HG03095 (cell line): ENCODE measurements around the gene ZBTB7A.

Experiments
- ATAC-seq: cut with Tn5 transposase; IDR thresholded peaks from one replicate; pipeline ENCODE4 v1.9.1; 2021; ENCODE audit warnings: moderate library complexity; ENCODE audit not compliant: unreplicated experiment

Gene ZBTB7A

DNA sequence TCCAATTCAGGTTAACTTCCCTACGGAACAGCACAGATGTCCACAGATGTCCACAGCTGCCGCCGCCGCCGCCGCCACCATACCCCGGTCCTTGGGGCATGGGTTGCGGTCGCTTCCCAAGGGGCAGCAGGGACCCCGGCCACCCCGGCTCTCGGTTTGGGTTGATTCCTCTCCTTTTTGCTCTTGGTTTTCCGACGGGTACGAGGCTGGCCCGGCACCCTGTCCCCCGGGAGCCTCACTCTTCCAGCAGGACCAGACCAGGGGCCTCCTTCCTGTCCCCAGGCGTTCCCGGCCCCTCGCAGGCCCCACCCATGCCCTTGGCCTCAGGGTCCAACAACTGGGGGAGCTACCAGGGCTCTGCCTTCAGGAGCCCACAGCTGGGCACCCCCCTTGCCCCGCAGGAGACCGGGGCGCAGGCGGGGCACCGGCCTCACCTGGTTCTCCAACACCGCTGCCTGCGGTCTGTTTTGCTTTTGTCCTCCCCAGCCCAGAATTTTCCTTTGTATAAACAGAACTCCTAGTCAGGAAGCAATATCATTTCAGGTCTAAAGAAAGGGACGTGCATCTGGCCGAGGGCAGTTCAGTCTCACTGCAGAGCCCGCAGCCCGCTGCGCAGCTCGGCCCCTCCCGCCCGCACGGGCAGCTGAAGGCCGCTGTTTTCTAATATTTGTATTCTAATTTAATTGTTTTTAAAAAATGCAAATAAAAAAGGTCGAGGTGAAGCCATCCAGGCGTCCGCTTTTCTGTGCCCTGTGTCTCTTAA is 27.9 kb downstream of the ZBTB7A start:
- no peak for ATAC-seq

DNA sequence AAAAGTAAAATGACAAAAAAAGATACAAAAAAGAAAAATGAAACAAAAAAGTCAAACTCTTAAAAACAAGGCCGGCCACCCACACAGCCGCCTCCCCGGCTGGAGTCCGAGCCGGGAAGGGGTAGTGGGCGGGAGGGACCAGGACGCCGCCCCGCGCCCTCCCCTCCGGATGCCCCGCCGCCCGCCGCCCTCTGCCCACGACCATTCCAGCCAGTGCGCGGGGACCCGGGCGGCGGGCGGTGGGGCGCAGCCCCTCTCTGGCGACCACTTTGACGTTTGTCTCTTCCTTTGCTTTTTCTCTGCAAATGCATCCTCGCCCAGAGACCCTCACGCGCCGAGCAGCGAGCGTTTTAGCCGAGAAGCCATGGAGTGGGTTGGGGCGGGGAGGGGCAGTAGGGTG is 28.6 kb downstream of the ZBTB7A start:
- ATAC-seq, result no peak

DNA sequence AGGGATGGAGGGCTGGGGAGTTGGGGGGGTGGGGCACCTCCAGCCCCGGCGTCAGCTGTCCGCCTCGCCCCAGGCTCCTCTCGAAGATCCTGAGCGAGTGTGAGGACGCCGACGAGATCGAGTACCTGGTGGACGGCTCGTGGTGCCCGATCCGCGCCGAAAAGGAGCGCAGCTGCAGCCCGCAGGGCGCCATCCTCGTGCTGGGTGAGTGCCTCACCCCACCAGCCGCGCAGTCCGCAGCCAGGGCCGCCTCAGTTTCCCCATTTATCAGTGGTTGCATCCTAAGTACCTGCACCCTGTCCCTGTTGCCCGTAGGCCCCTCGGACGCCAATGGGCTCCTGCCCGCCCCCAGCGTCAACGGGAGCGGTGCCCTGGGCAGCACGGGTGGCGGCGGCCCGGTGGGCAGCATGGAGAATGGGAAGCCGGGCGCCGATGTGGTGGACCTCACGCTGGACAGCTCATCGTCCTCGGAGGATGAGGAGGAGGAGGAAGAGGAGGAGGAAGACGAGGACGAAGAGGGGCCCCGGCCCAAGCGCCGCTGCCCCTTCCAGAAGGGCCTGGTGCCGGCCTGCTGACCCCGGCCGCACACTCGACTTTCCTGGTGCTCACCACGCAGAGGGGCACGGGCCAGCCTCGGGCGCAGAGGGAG is 29.3 kb downstream of the ZBTB7A start:
- no peak for ATAC-seq

DNA sequence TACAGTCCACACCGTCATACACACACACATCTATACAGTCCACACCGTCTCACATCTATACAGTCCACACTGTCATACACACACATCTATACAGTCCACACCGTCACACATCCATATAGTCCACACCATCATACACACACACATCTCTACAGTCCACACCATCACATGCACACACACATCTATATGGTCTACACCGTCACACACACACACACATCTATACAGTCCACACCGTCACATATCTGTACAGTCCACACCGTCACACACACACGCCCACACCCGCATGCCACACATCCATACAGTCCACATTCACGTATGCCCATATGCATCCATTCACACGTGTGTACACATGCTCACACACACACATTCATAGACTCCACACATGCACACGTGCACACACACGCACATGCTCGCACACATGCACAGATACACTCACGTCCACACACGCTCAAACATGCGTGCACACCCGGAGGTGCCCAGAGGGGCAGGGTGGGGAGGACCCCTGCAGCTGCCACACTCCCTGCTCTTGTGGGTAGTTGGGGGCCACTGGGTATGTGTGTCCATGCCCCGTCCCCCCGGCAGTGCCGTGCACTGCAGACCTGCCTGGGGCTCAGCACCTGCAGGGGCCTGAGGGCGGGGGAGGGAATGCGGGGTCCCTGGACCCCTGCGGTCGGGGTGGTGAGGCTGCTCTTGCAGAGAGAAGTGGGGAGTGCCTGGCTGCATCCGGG is 30.0 kb downstream of the ZBTB7A start:
- ATAC-seq, result no peak

DNA sequence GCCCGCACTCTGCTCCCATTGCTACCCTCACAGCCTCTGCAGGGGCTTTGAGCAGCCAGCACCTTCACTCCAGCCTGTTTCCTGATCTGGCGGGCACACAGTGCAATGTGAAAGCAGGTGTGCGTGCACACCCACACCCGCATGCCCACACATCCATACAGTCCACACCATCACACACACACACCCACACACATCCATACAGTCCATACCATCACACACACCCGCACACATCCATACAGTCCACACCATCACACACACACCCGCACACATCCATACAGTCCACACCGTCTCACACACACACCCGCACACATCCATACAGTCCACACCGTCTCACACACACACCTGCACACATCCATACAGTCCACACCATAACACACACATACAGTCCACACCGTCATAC is 31.1 kb downstream of the ZBTB7A start:
- no peak for ATAC-seq

DNA sequence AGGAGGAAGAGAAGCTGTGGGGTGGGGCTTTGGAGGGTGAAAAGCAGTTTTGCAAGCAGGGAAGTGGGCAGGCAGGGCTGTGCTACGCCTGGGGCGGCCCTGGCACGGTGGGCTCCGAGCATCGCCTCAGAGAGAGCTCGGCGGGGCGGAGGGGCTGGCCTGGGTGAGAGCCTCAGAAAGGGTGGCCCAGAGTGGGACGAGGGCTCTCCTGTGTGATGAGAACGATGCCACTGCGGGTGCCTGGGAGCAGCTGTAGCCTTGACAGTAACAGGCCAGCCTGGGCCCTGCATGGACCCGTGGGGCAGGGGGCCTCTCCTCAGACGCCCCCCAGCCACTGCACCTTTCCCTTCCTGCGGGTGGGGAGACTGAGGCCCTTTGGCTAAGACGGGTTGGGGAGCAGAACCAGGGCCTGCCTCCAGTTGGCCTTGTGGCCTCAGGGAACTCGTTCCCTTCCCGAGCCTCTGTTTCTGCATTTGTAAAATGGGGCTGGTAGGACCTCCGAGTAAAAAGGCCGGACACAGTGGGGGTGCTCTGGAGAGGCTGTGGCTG is 31.6 kb downstream of the ZBTB7A start:
- no peak for ATAC-seq

DNA sequence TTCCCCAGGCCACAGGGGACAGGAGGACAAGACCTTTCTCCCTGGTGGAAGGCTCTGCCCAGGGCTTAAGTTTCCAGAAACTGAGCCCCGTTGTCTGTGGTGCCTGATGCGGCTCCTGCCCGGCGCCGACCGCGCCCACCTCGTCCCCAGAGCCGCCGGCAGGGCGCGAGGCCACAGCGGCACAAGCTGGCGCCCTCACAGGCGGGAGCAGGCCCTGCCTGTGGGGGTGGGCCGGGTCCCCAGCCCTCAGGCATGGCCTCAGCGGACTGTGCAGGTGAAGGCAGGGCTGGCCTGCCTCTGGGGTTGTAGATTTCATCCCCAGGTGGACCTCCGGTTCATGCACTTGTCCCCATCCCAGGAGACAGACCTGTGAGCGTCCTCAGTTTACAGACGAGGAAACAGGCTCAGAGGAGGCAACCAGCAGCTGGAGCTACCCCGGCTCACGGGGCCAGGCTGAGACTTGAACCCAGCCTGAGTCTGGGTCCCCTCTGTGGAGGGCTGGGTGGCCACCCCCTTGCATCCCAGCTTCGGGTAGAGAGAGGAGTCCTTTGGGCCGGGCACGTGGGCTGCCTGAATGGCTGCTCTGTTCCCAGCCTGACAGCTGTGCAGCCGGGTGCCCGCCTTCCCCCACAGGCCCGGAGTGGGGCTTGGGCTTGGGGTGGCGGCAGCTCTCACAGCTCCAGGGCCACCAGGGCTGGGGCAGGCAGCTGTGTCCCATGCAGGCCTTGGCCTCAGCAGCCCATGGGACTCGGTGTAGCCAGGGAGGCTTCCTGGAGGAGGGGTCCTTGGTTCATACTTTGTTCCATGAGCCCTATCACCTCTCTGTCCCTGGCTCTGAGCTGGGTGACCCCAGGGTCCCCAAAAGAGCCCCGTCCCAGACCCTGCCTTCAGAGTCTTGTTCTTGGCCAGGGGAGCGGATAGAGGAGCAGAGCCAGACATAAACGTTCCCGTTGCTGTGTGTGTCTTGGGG is 32.4 kb downstream of the ZBTB7A start:
- ATAC-seq, result no peak

DNA sequence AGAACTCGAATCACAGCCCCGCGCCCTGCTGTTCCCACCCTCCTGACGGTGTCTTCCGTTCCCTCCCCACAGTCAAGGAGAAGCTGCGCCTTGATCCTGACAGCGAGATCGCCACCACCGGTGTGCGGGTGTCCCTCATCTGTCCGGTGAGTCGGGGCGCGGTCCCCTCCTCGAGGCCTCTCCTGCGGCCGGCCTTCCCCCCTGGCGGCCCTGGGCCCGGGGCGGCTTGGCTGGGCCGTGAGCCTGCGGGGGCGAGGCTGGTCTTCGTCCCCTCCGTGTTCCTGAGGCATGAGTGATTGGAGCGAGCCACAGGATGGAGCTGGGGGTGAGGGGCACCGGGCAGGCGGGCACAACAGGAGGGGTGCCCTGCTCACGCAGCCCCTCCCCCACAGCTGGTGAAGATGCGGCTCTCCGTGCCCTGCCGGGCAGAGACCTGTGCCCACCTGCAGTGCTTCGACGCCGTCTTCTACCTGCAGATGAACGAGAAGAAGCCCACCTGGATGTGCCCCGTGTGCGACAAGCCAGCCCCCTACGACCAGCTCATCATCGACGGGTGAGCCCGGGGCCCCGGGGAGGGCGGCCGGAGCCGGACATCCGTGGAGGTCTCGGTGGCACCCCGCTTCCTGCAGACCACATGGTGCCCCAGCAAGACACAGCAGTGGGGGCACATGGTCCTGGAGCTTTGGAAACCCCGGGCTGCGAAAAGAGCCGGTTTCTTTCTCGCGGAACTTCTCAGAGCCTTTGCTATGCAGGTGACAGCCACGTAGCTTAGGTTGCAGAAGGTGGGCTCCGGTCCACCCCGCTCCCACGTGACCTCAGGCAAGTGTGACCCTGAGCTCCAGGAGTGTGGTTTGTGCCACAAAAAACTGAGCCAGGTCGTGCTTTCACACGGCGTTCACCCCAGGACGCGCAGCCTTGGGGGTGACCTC is 33.4 kb downstream of the ZBTB7A start:
- no peak for ATAC-seq

DNA sequence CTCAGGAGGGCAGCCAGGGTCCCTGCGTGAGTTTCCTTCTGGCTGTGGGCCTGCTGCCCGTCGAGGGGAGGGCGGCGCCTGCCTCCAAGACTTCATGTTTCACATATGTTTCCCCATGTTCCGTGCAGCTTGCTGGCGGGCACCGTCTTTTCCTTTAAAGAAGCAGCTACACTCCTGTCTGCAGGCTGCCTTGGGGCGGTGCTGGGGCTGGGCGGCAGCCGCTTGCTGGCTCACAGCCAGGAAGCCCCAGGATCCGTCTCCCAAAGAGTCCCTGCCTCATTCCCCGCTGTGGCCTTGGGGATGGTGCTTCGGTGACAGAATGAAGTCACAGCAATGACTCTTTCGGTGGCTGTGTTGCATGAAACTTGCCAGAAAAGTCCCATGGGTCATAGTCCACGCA is 34.3 kb downstream of the ZBTB7A start:
- no peak for ATAC-seq

DNA sequence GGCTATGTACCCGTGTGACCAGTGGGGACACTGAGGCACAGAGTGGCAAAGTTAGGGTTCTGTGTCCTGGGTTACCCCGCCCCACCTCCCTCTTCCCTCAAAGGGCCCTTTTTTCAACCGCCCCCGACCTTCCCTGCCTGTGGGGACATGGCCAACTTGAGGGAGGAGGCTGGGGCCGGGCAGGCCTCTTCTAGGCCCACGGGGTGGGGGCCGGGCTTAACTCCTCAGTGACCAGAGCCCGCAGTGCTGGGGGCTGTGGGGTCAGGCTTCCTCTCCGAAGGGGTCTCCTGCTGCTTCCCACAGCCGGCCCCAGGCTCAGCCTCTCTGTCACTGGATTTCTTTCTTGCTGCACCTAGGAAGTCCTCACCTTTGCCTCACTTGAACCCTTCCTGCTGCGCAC is 35.3 kb downstream of the ZBTB7A start:
- ATAC-seq, result no peak

DNA sequence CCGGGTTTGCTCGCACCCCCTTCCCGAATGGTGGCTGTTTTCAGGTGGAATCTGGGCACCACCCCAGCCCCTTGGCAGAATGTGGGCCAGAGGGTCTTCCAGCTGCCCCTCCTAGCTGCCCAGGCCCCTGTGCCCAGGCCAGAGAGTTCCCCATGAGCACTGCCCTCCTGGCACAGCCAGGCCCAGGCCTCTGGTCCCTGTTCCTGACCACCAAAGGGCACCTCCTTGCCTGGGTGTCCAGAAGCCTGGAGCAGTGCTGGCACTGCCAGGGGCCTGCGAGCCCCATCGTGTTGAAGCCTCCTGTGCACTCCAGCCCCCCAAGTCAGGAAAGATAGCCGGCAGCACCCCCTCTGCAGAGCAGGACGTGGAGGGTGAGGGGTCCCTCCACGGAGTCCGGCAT is 35.7 kb downstream of the ZBTB7A start:
- ATAC-seq, result no peak

DNA sequence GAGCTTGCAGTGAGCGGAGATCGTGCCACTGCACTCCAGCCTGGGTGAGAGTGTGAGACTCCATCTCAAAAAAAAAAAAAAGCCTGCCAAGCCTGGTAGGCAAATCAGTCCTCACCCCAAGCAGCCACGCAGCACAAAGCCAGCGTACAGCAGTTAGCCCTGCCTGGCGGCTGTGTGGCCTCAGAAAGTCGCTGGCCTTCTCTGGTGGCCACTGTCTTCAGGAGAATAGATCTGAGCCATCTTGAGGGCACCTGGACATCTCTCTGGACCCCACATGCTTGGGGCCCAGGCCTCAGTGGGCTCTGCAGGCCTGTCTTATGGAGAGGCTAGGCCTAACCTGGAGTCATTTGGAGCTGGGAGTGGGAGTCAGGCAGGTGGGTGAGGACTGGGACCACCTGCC is 36.1 kb downstream of the ZBTB7A start:
- ATAC-seq, result no peak

DNA sequence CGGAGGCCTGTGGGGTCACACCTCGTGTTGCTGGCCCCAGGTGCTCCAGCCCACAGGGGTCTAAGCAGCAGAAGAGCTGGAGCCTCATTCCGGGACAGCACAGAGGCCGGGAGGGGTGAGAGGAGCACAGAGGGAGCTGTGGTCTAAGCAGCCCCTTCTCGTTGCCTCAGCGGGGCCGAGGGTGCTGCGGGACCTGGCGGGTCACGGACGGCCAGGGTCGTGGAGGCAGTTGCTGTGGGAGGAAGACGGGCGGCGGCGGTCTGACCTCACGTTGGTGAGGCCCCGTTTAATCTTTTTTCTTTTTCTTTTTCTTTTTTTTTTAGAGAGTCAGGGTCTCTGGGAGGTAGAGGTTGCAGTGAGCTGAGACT is 37.5 kb downstream of the ZBTB7A start:
- no peak for ATAC-seq

DNA sequence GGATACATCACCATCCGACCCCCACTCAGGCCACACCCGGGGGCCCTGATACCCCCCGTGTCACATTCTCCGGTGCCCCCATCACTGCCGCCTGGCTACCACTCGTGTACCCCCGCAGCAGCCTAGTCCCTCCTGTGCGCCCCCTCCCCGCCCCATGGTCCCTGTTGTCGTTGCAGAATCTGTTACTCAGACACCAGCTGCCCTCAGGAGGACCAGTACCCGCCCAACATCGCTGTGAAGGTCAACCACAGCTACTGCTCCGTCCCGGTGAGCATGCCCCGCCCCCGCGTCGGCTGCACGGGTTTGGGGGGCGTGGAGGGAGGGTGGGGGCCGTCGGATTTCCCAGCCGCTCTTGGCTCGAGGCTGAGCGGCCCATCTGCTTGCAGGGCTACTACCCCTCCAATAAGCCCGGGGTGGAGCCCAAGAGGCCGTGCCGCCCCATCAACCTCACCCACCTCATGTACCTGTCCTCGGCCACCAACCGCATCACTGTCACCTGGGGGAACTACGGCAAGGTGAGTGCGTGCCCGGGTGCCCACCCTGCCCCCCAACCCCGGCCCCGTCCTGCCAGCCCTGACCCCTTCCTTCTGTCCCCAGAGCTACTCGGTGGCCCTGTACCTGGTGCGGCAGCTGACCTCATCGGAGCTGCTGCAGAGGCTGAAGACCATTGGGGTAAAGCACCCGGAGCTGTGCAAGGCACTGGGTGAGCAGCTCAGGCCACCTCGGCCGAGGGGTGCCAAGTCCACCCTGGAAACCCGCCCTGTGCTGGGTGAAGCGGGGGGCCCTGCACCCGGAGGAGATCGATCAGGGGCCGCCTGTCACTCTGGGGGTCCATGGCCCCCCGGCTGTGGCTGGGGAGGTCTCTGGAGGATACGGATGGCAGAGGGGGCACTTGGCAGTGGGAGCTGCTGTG is 38.1 kb downstream of the ZBTB7A start:
- ATAC-seq, result no peak

DNA sequence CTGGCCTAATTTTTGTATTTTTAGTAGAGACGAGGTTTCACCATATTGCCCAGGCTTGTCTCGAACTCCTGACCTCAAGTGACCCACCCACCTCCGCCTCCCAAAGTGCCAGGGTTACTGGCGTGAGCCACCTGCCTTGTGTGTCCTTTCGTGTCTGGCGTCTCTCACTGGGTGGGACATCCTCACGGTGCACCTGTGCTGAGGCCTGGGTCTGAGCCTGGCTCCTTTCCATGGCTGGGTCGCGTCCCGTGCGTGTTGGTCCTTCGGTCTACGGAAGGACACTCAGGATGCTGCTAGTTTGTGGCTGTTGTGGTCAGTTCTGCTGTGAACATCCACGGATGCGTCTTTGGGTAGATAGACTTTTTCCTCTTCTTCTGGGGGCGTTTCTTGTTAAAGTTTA is 39.6 kb downstream of the ZBTB7A start:
- no peak for ATAC-seq

DNA sequence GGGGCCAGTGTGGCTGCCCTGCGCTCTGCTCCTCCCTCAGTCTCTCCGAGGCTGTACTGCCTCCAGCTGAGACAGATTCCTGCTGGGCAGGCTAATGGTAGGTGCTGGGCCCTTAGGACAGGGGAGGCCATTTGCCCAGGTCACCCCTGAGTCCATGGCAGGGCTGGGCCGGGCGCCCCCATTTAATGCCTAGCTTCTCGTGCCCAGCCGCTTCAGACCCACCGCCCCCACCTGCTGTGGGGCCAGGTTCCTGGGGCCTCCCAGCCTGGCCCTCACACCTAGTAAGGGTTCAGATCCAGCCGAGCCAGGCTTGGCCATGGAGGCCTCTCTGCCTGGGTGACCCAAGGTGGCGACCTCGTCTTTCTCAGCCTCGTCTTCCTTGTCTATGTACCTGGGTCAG is 41.4 kb downstream of the ZBTB7A start:
- ATAC-seq, result no peak

DNA sequence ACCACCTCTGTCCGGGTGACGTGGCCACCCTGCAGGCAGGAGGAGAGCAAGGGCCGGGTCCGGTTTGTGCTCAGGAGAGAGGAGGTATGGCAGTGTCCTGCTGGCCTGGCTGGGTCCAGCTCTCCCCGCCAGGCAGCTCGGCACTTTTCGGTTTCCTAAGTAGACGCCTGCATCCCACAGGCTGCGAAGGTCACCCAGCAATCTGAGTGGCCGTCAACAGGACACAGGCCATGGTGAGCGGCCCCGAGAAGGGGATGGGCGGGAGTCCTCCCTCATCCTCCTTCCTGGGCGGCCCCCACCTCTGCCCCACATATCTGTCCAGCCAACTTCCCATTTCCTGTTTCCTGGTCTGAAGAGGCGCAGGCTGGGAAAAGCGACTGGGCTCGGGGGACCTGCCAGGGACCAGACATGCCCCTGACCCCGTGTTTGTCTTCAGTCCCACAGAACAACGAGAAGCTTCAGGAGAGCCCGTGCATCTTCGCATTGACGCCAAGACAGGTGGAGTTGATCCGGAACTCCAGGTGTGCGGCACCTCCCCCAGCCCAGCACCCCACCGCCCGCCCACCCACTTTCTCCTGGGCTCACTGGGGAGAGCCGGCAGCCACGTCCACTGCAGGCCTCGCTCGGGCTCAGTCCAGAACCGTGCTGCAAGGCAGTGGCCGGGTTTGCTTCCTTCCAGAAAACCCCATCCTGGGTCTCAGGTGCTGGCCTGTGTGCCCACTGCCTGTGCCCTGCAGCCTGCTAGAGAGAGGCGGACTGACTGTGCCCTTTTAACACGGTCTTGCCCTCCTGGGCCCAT is 42.9 kb downstream of the ZBTB7A start:
- ATAC-seq, result no peak

DNA sequence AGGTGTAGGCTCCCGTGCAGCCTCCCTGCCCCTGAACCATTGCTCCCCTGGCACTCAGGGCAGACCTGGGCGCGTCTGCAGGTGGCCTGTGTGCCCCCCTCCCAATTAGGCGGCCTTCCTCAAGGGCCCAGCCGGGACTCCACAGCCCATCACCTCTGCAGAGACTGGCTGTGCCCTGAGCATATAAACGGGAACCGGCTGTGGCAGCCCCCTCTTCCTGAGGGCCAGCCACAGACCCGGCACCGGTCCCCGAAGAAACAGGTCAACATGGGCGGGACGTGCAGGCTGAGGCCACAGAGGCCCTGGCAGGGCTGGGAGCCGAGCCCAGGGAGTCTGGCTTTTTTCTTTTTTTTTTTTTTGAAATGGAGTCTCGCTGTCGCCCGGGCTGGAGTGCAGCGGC is 47.1 kb downstream of the ZBTB7A start:
- no peak for ATAC-seq
